ENCODE data around the gene ATP11A.

Gene ATP11A

DNA sequence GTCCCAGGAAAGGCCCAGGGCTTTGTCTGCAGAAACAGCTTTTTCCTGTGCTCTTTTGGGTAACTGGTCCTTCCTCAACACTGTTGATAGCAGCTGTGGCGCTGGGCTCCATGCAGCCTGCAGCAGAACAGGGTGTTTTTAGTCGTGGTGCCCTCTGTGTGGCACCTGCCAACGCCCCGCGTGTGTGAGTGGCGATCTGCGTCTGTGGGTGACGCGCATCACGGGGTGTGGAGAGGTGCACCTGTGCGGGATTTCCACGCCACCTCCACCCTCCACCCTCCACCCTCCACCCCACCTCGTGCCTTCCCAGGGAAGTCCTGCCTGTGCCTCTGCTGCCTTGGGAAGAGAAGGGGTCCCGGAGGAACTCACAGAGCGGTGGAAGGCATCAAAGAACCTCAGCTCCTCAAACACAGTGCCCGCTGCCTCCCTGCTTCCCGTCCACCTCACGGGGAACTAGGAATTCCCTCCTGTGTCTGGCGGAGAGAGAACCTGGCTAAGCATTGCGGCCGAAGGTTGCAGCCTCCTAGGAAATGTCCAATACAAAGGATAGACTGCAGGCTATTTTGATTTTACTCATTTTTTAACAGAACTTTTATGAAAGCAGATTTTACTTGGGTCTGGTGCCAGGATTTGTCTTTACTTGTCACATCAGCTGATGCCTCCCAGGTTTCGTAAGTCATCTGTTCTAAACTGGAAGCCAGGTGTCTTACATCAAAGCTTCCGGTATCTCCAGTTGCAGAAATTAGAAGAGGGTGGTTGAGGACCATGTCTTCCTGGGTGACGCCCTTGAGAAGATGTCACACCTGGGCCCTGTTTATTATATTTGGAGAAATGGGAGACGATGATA, 84.0 kb downstream of the ATP11A start:
- peaks cover under 1% of the 10 kb centered on the region for H3K4me1 Mint-ChIP-seq
- H3K36me3 Mint-ChIP-seq = peaks cover 1% of the 10 kb centered on the region
- no peak for DNase-seq
- H3K9me3 Mint-ChIP-seq = no peaks in the 10 kb centered on the region
- no peak overlapping the region for H3K4me3 Mint-ChIP-seq
- H3K27ac Mint-ChIP-seq = no peak overlapping the region
- CTCF ChIA-PET = no interaction called here
- H3K27me3 Mint-ChIP-seq = no peaks in the 10 kb centered on the region

DNA sequence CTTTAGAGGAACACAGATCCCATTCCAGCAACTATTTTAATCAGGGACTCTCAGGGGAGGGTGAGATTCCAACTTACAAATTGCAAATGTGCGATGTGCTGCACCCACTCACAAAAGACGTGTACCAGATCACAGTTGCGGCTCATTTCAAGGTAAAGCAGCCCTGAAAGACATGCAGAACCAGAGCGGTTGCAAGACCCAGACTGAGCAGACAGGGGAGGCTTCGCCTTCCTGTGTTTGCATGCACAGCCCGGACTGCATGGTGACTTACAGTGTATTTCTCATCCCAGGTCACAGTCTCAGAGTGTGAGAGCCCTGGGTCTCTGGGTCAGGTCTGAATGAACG, 84.6 kb downstream of the ATP11A start:
- no peaks in the 10 kb centered on the region for H3K4me1 Mint-ChIP-seq
- H3K27me3 Mint-ChIP-seq = no peaks in the 10 kb centered on the region
- no peak overlapping the region for H3K27ac Mint-ChIP-seq
- H3K9me3 Mint-ChIP-seq = no peaks in the 10 kb centered on the region
- DNase-seq = no peak
- no peak overlapping the region for H3K4me3 Mint-ChIP-seq
- peaks cover 1% of the 10 kb centered on the region for H3K36me3 Mint-ChIP-seq
- CTCF ChIA-PET = no interaction called here

DNA sequence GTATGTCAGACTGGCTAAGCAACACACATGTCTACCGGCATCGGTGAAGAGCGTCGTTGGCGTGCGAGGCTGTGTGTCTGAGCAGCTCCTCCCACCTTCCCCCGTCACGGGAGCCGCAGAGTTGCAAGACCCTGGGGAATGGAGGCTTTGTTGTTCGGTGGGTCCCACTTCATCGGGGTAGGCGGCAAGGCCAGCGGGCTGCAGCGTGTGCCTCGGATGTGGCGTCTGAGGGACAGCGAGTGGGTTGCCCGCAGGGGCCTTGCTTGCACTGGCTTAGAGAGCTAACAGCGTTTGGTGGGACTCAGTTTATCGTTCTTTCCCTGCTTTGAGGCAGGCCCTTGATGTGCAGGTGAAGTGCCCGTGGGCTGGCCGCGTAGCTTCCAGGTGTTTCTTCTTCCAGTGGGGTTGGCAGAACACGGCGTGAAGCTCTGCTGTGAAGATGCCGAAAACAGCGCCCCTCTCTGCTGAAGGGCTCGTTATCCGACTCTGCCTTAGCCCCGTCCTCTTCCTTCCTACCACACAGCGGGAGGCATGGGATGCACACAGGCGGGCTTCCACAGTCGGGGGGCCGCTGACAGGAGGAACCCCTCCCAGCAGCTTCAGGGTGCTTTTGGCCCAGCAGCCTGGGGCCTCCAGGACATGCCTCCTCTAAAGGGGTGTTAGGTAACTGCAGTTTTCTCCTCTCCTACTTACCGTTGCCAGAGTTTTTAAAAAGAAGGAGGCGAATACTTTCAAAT, 85.2 kb downstream of the ATP11A start:
- H3K36me3 Mint-ChIP-seq = peaks cover 1% of the 10 kb centered on the region
- no peak overlapping the region for H3K27ac Mint-ChIP-seq
- H3K4me3 Mint-ChIP-seq = no peak overlapping the region

DNA sequence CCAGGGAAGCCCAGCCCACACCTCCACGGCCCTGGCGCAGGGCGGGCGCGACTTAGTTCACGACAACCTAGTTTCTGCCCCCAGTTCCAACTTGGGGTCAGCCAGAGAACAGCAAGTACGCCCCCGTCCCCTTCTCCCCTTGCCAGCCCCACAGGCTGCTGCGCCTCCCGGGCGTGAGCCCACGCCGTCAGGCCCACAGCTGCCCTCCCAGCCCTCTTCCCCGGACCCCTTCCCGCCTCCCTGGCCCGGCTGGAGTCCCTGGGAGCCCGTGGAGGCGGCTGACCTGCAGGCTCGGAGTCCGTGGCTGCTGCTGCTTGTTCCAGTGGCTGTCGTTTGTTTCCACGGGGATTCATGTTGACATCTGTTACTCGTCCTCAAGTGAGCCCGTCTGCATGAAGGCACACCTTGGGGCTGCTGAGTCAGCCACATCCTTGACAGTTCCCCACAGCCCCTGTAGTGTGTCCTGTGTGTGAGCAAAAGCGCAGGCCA, 86.0 kb downstream of the ATP11A start:
- CTCF ChIA-PET = no interaction called here
- Mint-ChIP-seq H3K4me1 (no peaks in the 10 kb centered on the region), H3K4me3 (no peak overlapping the region), H3K27me3 (no peaks in the 10 kb centered on the region), H3K27ac (no peak overlapping the region), H3K9me3 (no peaks in the 10 kb centered on the region), H3K36me3 (peaks cover 1% of the 10 kb centered on the region)
- no peak for DNase-seq

More for the DNA sequence above, 85.2 kb downstream of the ATP11A start:
- Mint-ChIP-seq H3K4me1 (no peaks in the 10 kb centered on the region), H3K9me3 (no peaks in the 10 kb centered on the region), H3K27me3 (no peaks in the 10 kb centered on the region)
- CTCF ChIA-PET = no interaction called here
- no peak for DNase-seq

GRCh38 chr13:112776354-112776753, 86.5 kb downstream of the ATP11A start:
- no peak for DNase-seq
- no peaks in the 10 kb centered on the region for H3K27me3 Mint-ChIP-seq
- no peak overlapping the region for H3K4me3 Mint-ChIP-seq
- no peaks in the 10 kb centered on the region for H3K9me3 Mint-ChIP-seq
- no peak overlapping the region for H3K27ac Mint-ChIP-seq
- CTCF ChIA-PET = no interaction called here
- no peaks in the 10 kb centered on the region for H3K4me1 Mint-ChIP-seq
- peaks cover 1% of the 10 kb centered on the region for H3K36me3 Mint-ChIP-seq

DNA sequence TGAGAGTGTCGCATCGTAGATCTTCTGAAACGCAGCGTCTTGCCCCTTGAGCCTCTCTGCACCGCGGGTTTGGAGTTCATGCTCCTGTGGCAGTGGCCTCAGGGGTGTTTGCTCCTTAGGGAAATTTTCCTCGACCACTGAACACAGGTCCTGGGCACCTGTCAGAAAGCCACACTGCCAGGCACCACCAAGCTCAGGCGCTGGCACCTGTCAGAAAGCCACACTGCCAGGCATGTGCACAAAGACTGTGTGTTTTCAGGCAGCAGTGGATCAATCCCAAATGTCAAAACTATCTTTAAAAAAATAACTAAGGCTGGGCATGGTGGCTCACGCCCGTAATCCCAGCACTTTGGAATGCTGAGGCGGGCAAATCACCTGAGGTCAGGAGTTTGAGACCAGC, 87.1 kb downstream of the ATP11A start:
- no peak for DNase-seq
- Mint-ChIP-seq H3K4me1 (no peaks in the 10 kb centered on the region), H3K4me3 (no peak overlapping the region), H3K36me3 (peaks cover 1% of the 10 kb centered on the region), H3K9me3 (no peaks in the 10 kb centered on the region), H3K27me3 (no peaks in the 10 kb centered on the region), H3K27ac (no peak overlapping the region)
- CTCF ChIA-PET = no interaction called here

GRCh38 chr13:112777637-112778406, 88.0 kb downstream of the ATP11A start:
- CTCF ChIA-PET = no interaction called here
- Mint-ChIP-seq H3K27ac (no peak overlapping the region), H3K27me3 (no peaks in the 10 kb centered on the region), H3K4me1 (no peaks in the 10 kb centered on the region), H3K36me3 (peaks cover 1% of the 10 kb centered on the region), H3K9me3 (no peaks in the 10 kb centered on the region), H3K4me3 (no peak overlapping the region)
- no peak for DNase-seq

- Mint-ChIP-seq H3K27me3 (no peaks in the 10 kb centered on the region), H3K27ac (no peak overlapping the region), H3K4me3 (no peak overlapping the region), H3K9me3 (no peaks in the 10 kb centered on the region), H3K36me3 (peaks cover 1% of the 10 kb centered on the region), H3K4me1 (peaks cover 3% of the 10 kb centered on the region)
- CTCF ChIA-PET = no interaction called here
- no peak for DNase-seq
Observed at GRCh38 chr13:112779856-112780604, 90.2 kb downstream of the ATP11A start.

GRCh38 chr13:112781287-112781686, 91.4 kb downstream of the ATP11A start:
- Mint-ChIP-seq H3K27ac (no peak overlapping the region), H3K9me3 (no peaks in the 10 kb centered on the region), H3K27me3 (no peaks in the 10 kb centered on the region), H3K4me3 (no peak overlapping the region), H3K36me3 (peaks cover 4% of the 10 kb centered on the region), H3K4me1 (peaks cover 3% of the 10 kb centered on the region)
- DNase-seq = no peak
- CTCF ChIA-PET = no interaction called here

DNA sequence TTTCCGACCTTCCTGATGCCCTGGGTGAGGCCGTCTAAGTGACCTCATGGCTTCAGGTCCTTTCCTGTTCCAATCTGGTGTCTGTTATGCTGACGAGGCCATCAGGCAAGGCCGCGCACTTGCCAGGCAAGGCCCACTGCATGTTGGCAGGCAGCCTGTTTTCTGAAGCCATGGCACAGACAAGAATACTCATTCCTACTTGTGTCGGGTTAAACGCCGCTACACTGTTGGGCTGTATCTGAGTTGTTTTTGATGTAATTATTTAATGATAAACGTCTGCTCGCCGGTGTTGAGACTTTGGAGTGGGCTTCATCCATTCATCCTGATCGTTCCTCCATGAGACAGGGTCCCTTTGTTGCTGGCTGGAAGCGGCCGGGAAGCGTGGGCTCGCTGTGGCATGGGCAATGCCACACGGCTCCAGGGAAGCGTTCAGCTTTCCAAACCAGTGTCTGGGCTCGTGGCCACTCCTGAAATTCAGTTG, 92.1 kb downstream of the ATP11A start:
- DNase-seq = no peak
- CTCF ChIA-PET = interaction anchor here (0.7 kb wide), 1 partner anchor 144 kb away, joined by 4 read pairs; no protein-coding TSS in a partner anchor
- Mint-ChIP-seq H3K4me1 (peaks cover 3% of the 10 kb centered on the region), H3K4me3 (no peak overlapping the region), H3K27me3 (no peaks in the 10 kb centered on the region), H3K27ac (no peak overlapping the region), H3K9me3 (no peaks in the 10 kb centered on the region), H3K36me3 (peaks cover 8% of the 10 kb centered on the region)

GRCh38 chr13:112782429-112783010, 92.7 kb downstream of the ATP11A start:
- no peak overlapping the region for H3K4me3 Mint-ChIP-seq
- CTCF ChIA-PET = interaction anchor here (0.7 kb wide), 1 partner anchor 144 kb away, joined by 4 read pairs; no protein-coding TSS in a partner anchor
- H3K27ac Mint-ChIP-seq = no peak overlapping the region

GRCh38 chr13:112783135-112783977, 93.5 kb downstream of the ATP11A start:
- no peak for DNase-seq

More at GRCh38 chr13:112782429-112783010, 92.7 kb downstream of the ATP11A start:
- H3K27me3 Mint-ChIP-seq = no peaks in the 10 kb centered on the region
- no peak for DNase-seq
- no peaks in the 10 kb centered on the region for H3K9me3 Mint-ChIP-seq
- H3K4me1 Mint-ChIP-seq = peaks cover 3% of the 10 kb centered on the region
- H3K36me3 Mint-ChIP-seq = peaks cover 8% of the 10 kb centered on the region

DNA sequence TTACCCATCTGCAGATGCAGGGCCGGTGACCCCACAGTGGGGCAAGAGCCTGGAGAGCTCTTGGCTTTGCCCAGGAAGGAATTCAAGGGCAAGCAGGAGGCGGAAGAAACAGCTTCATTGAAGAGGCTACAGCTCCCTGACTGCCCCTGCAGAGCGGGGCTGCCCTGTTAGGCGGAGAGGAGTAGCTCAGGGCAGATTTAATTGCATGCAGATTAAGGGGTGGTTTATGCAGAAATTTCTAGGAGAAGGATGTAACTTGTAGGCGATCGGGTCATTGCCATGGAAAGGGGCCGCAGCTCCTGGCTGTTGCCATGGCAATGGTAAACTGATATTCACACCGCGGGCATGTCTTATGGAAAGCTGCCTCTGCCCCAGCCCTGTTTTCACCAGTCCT, 94.1 kb downstream of the ATP11A start:
- no peak overlapping the region for H3K4me3 Mint-ChIP-seq
- H3K27me3 Mint-ChIP-seq = no peaks in the 10 kb centered on the region
- no peaks in the 10 kb centered on the region for H3K9me3 Mint-ChIP-seq
- no peak overlapping the region for H3K27ac Mint-ChIP-seq
- H3K4me1 Mint-ChIP-seq = peaks cover 3% of the 10 kb centered on the region
- H3K36me3 Mint-ChIP-seq = peaks cover 15% of the 10 kb centered on the region
- CTCF ChIA-PET = no interaction called here
- DNase-seq = no peak

More at GRCh38 chr13:112783135-112783977, 93.5 kb downstream of the ATP11A start:
- Mint-ChIP-seq H3K4me3 (no peak overlapping the region), H3K27me3 (no peaks in the 10 kb centered on the region), H3K9me3 (no peaks in the 10 kb centered on the region), H3K4me1 (peaks cover 3% of the 10 kb centered on the region), H3K27ac (no peak overlapping the region), H3K36me3 (peaks cover 10% of the 10 kb centered on the region)
- CTCF ChIA-PET = no interaction called here
